GM18867 (cell line): ENCODE results near the gene SS18L1.

ENCODE experiments used
- ATAC-seq: cut with Tn5 transposase; IDR thresholded peaks from one replicate; pipeline ENCODE4 v1.9.1; 2021; ENCODE audit warnings: mild to moderate bottlenecking, moderate library complexity; ENCODE audit not compliant: unreplicated experiment

Gene SS18L1

DNA sequence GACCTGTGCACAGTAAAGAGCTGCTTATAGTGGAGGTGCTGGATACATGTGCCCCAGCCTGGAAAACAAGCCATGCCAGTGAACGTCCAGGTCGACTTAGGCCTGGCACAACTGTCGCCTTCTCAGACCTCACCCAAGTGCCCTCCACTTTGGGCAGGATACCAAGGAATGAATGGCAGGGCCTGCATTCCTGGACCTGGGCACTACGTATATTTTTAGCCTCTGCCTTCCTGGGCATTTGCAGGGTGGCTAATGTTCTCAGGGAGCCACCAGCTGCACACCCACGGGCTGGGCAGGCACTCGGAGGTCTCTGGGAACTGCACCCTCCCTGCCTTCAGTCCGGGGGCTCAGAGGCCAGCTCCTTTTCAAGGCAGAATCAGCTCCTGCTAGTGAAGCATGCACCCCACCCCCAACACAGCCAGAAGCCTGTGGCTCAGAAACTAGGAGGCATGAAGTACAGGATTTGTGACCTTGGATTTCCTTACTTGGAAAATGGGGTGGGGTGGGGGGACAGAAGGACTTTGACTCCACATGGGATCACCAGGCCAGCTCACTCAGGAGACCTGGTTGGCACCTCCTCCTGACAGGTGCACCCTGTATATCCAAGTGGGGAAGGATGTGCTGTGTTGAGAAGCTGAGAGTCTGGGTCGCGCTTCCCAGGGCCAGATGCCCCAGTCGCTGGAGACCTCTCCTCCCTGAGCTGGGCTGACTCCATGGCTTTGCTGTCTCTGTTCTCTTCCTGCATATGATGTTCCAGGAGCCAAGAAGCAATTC lies 23.8 kb upstream of the SS18L1 start:
- ATAC-seq = no peak

- ATAC-seq = no peak
Measured at GRCh38 chr20:62120365-62120762, 23.2 kb upstream of the SS18L1 start.

DNA sequence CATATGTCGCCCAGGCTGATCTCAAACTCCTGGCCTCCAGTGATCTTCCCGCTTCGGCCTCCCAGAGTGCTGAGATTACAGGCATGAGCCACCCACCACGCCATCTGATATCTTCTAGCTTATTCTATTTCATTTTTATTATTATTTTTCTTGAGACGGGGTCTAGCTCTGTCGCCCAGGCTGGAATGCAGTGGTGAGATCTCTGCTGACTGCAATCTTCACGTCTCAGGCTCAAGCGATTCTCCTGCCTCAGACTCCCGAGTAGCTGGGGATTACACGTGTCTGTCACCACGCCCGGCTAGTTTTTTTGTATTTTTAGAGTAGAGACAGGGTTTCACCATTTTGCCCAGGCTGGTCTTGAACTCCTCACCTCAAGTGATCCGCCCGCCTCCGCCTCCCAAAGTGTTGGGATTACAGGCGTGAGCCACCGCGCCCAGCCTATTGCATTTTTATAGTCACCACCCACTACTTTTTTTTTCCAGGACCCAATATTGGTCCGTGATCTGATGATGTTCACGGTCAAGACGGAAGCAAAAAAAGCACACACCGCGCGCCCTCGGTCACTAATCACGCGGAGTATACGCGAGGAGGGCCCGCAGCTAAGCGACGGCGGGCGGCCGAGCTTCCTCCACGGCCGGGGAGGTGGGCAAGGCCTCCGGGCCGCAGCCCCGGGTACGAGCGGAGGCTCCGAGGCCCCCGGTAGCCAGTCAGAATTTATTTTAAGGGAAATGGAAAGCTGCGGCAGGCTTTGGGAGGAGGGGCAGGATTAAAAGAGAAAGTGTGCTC lies 22.4 kb upstream of the SS18L1 start:
- peak; percentile 19 for ATAC-seq

DNA sequence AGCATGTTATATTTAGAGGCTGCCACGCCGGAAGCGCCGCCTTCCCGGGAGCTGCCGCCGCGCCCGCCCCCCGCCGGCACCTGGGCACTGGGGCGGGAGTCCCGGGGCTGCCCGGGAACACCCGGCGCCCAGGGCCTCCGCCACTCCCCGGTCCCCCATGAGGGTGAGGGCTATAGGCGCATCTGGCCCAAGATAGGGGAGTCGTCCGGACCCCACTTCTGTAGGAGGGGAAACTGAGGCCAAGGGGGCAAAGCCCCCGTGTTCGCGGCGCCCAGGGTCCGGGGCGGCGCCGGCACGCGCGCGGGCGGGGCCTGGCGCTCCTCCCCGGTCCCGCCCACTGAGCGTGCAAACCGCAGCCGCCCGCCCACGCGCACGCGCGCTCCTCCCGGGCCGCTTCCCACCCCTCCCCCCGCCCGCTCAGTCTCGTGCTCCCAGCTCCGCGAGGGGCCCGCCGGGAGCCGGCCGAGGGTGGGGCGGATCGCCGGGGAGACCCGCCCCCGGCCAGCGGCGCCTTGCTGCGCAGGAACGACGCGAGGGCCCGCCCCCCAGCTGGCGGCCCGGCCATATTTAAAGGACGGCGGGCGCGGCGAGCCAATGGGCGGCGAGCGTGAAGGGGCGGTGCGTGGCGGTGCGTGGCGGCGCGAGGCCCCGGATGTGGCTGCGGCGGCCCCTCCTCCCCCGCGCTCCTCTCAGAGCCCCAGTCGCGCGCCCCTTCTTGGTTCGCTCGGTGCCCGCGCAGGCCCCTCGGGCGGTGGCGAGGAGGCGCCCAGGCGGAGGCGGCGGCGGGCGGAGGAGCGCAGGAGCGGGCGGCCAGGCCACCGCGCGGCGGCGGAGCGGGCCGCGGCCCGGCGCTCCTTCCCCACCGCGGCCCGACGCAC lies 21.6 kb upstream of the SS18L1 start, which contains the start of gene LSM14B:
Gene LSM14B (plus strand): TSS at position 700 of the 878 bp plus-strand sequence. CDS start 192 bp downstream, outside the sequence.
- ATAC-seq = peak; percentile 78

- ATAC-seq = peak; percentile 16
Measured at GRCh38 chr20:62122654-62123449, 20.7 kb upstream of the SS18L1 start.

GRCh38 chr20:62123450-62124118 lies 20.0 kb upstream of the SS18L1 start:
- no peak for ATAC-seq

GRCh38 chr20:62126141-62126540 lies 17.4 kb upstream of the SS18L1 start:
- no peak for ATAC-seq

DNA sequence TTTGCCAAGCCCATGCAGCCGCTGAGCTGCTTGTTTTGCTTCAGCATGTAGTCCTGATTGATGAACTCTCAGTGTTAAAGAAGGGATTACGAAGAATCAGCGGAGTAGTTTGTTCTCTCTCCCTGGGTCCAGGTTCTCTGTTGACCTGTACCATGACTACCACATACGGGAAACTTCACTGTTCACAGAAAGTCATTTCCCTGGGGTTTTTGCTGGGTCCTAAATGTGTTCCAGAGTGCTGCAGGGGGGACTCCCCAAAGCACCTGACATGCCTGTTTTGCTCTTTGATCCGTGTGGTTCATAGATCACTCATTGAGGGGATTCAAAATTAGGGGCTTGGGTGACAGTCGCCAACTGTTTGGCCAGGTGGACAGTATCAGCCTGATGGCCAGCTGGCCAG lies 15.8 kb upstream of the SS18L1 start:
- ATAC-seq = no peak

- no peak for ATAC-seq
Measured at GRCh38 chr20:62128502-62128901, 15.1 kb upstream of the SS18L1 start.

- ATAC-seq = no peak
Measured at GRCh38 chr20:62129731-62130531, 13.6 kb upstream of the SS18L1 start.

DNA sequence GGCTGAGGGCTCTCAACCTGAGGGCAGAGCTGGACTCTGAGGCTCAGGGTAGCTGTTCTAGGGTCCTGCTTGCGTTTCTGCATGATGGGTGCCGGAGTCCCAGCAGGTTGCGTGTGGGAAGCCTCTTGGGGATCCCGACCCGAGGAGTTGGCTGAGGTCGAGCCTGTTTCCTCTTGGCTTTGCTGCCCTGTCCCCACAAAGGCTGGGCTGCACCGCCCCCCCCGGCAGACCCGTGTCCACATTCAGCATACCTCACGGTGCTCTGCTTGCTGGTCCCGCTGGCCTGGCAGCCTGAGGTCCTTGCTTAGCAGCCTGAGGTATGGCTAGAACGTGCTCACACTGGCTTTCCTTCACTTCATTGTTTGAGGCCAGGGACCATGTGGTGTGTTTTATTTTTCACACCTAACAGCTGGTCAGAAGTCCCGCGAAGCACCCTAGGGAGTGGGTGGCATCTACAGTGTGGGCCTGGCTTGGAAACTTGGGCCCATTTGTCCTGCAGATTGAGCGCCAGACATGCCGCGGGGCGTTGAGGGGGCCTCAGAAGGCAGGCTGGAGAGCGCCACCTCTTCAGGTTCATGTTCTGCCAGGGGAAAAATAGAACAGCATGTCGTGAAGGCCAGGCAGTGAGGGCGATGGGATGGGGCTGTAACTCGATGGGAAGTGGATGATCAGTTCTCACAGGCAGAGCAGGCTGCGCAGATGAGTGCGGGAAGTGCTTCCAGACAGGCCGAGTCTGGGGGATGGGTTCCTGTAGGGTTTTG lies 11.8 kb upstream of the SS18L1 start:
- ATAC-seq = no peak

DNA sequence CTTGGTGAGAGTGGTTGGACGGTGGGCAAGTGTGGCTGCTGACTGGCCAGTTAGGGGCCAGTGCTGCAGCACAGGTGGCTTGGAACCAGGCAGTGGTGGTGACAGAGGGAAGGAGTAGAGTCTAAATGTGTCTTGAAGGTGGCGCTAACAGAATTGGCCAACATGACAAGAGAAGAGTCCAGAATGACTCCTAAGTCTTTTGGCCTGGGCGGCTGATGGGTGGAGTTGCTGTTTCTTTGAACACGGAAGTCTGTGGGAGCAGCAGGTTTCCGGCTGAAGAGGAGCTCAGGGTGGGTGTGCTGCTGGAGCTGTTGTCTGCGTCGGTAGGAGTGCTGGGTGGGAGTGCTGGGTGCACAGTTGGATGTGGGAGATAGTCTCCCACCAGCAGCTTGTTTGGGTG lies 11.1 kb upstream of the SS18L1 start:
- no peak for ATAC-seq

GRCh38 chr20:62133051-62133845 lies 10.3 kb upstream of the SS18L1 start:
- ATAC-seq = no peak

DNA sequence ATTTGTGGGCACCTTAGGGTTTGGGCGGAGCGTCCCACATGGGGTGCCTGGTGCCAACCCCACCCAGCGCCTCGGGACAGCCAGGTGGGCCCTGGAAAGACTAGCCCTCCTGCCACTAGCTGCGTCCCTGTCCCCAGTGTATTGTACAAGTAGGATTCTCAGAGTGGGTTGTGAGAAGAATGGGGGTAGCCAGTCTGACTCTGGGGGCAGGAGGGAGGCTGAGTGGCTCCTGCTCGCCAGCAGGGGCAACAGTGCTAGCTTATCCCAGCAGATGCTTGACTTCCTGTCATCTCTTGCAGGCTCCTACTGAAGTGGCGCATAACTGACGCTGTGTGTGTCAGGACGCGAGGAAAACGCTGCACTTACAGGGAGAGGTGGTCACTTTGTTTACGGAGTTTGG lies 9.7 kb upstream of the SS18L1 start:
- no peak for ATAC-seq

DNA sequence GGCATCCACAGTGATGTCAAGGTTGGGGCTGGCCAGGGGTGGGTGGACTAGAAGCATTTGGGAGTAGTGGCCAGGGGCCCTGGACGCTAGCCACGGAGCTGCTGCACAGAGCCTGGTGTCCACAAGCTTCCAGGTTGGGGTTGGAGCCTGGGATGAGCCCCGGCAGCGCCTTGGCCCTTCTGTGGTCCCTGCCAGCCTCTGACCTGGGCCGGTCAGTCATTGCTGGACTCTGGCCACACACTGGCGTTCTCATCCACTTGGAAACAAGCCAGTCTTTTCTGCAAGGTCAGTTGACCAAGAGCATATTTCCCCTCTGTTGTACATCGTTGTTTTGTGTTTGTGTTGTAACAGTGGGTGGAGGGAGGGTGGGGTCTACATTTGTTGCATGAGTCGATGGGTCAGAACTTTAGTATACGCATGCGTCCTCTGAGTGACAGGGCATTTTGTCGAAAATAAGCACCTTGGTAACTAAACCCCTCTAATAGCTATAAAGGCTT lies 8.8 kb upstream of the SS18L1 start:
- no peak for ATAC-seq

- ATAC-seq = no peak
Measured at GRCh38 chr20:62135573-62136266, 7.8 kb upstream of the SS18L1 start.
